DOHH2 (cell line): ENCODE measurements around the gene ARHGAP1.

Experiments
- EZH2phosphoT487 ChIP-seq: fragments of 200-600 bp; sonication (generic); IDR thresholded peaks from 2 replicates; pipeline ENCODE4 v1.6.1; 2017; ENCODE audit warnings: borderline replicate concordance, mild to moderate bottlenecking, antibody characterized with exemption, low read length, moderate library complexity, mixed read lengths
- TF ChIP-seq, protein P1 (sequence below): fragments of 200-600 bp; sonication (generic); IDR thresholded peaks from one replicate; pipeline ENCODE4 v1.5.1; 2014; ENCODE audit warnings: antibody characterized with exemption, mild to moderate bottlenecking, low read depth, low read length; ENCODE audit not compliant: poor library complexity, severe bottlenecking

DNA sequence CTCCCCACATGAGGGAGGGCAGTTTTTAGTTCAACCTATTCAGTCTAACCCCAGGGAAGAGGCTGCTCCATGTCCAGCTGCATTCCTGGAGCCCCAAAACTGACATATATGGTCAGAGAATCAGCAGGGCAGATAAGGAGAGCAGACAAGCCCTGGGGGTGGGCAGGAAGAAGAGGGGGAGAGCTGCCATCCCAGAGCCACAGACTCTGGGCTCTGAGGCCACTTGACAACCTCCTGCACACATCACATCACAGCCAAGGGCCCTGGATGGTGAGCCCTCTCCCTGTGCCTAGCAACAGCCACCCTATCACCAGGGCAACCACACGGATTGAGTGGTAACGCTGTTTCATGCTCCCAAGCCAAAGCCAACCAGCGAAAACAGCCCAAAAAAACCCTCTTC, 3.1 kb downstream of the ARHGAP1 start:
- TF ChIP-seq, protein P1, sequence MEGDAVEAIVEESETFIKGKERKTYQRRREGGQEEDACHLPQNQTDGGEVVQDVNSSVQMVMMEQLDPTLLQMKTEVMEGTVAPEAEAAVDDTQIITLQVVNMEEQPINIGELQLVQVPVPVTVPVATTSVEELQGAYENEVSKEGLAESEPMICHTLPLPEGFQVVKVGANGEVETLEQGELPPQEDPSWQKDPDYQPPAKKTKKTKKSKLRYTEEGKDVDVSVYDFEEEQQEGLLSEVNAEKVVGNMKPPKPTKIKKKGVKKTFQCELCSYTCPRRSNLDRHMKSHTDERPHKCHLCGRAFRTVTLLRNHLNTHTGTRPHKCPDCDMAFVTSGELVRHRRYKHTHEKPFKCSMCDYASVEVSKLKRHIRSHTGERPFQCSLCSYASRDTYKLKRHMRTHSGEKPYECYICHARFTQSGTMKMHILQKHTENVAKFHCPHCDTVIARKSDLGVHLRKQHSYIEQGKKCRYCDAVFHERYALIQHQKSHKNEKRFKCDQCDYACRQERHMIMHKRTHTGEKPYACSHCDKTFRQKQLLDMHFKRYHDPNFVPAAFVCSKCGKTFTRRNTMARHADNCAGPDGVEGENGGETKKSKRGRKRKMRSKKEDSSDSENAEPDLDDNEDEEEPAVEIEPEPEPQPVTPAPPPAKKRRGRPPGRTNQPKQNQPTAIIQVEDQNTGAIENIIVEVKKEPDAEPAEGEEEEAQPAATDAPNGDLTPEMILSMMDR: no peak
- no peak for TF ChIP-seq EZH2phosphoT487
